GM18909 (cell line): ENCODE results near the gene IKZF3.

Experiments used
- ATAC-seq: cut with Tn5 transposase; IDR thresholded peaks from one replicate; pipeline ENCODE4 v1.9.1; 2021; ENCODE audit warnings: mild to moderate bottlenecking; ENCODE audit not compliant: unreplicated experiment, poor library complexity

IKZF3 gene

GRCh38 chr17:39820987-39821386, 43.1 kb downstream of the IKZF3 start:
- no peak for ATAC-seq

- no peak for ATAC-seq
These were observed 43.6 kb downstream of the IKZF3 start for GRCh38 chr17:39820541-39820940.

GRCh38 chr17:39818358-39819000, 45.6 kb downstream of the IKZF3 start:
- no peak for ATAC-seq

GRCh38 chr17:39816272-39816671, 47.8 kb downstream of the IKZF3 start:
- no peak for ATAC-seq

- ATAC-seq: no peak
These were observed 49.6 kb downstream of the IKZF3 start for GRCh38 chr17:39814497-39814896.

- ATAC-seq: no peak
These were observed 50.5 kb downstream of the IKZF3 start for GRCh38 chr17:39813631-39814030.

GRCh38 chr17:39812466-39812865, 51.6 kb downstream of the IKZF3 start:
- ATAC-seq: no peak

- ATAC-seq: no peak
These were observed 53.0 kb downstream of the IKZF3 start for GRCh38 chr17:39810939-39811728.

- no peak for ATAC-seq
These were observed 54.9 kb downstream of the IKZF3 start for GRCh38 chr17:39809221-39809620.

- ATAC-seq: no peak
These were observed 55.6 kb downstream of the IKZF3 start for GRCh38 chr17:39808409-39808997.

- no peak for ATAC-seq
These were observed 59.3 kb downstream of the IKZF3 start for GRCh38 chr17:39804839-39805238.

- no peak for ATAC-seq
These were observed 63.1 kb downstream of the IKZF3 start for GRCh38 chr17:39801055-39801454.

- no peak for ATAC-seq
These were observed 63.6 kb downstream of the IKZF3 start for GRCh38 chr17:39800540-39800939.

GRCh38 chr17:39799395-39799794, 64.7 kb downstream of the IKZF3 start:
- ATAC-seq: no peak

GRCh38 chr17:39794249-39794970, 69.7 kb downstream of the IKZF3 start:
- ATAC-seq: peak; percentile 88

- ATAC-seq: no peak
These were observed 70.7 kb downstream of the IKZF3 start for GRCh38 chr17:39793301-39793872.

- no peak for ATAC-seq
These were observed 71.4 kb downstream of the IKZF3 start for GRCh38 chr17:39792526-39793221.

- no peak for ATAC-seq
These were observed 72.8 kb downstream of the IKZF3 start for GRCh38 chr17:39791111-39791992.
